Left renal cortex interstitium (tissue), 4 donors: ENCODE results near the gene FOXP1. TPM values are rescaled to one million over a fixed set of nuclear protein-coding genes. Genes with fewer than 3 reads are reported as not detected.

ENCODE experiments used
- DNase-seq, 4 donors: peaks; one replicate each; pipeline ENCODE4 v3.0.0-alpha.2; 2013; ENCODE audit warnings: low read depth in 4 of 4, low spot score in 2 of 4, missing footprints in 1 of 4
- polyA plus RNA-seq, 4 donors: library from polyadenylated mRNA; unstranded; fragments of 120-200 nt; gene quantifications; one replicate each; pipeline ENCODE4 v1.2.1, GENCODE V29; 2013; ENCODE audit not compliant: insufficient read length in 4 of 4

FOXP1 gene
- polyA plus RNA-seq, 4 donors = 31.2 to 45.8 (median 38.9) TPM

- DNase-seq = no peak
Observed at GRCh38 chr3:71102111-71102983, 481.2 kb downstream of the FOXP1 start.

GRCh38 chr3:71101626-71102025, 481.9 kb downstream of the FOXP1 start:
- no peak for DNase-seq

GRCh38 chr3:71101014-71101413, 482.5 kb downstream of the FOXP1 start:
- DNase-seq = no peak

- no peak for DNase-seq
Observed at GRCh38 chr3:71099997-71100719, 483.4 kb downstream of the FOXP1 start.

- no peak for DNase-seq
Observed at GRCh38 chr3:71097557-71097956, 486.0 kb downstream of the FOXP1 start.

GRCh38 chr3:71095511-71096291, 487.8 kb downstream of the FOXP1 start:
- no peak for DNase-seq

- DNase-seq = no peak
Observed at GRCh38 chr3:71094658-71095209, 488.8 kb downstream of the FOXP1 start.

GRCh38 chr3:71092665-71093064, 490.9 kb downstream of the FOXP1 start:
- no peak for DNase-seq

GRCh38 chr3:71090207-71090606, 493.3 kb downstream of the FOXP1 start:
- DNase-seq = no peak

- DNase-seq = no peak
Observed at GRCh38 chr3:71089271-71089847, 494.2 kb downstream of the FOXP1 start.

GRCh38 chr3:71088742-71089141, 494.8 kb downstream of the FOXP1 start:
- DNase-seq = no peak

GRCh38 chr3:71088019-71088708, 495.4 kb downstream of the FOXP1 start:
- DNase-seq = no peak

GRCh38 chr3:71087143-71088018, 496.1 kb downstream of the FOXP1 start:
- no peak for DNase-seq

- no peak for DNase-seq
Observed at GRCh38 chr3:71086777-71087142, 496.8 kb downstream of the FOXP1 start.

GRCh38 chr3:71083726-71084131, 499.8 kb downstream of the FOXP1 start:
- no peak for DNase-seq

GRCh38 chr3:71082833-71083232, 500.7 kb downstream of the FOXP1 start:
- DNase-seq = no peak

GRCh38 chr3:71080517-71081083, 502.9 kb downstream of the FOXP1 start:
- no peak for DNase-seq

- no peak for DNase-seq
Observed at GRCh38 chr3:71078723-71079525, 504.6 kb downstream of the FOXP1 start.
